Stimulated activated CD4-positive, alpha-beta T cell treated with anti-CD3 and anti-CD28 coated beads, Interleukin-2, amount 100 ng/mL, for 4 hours (primary cell): ENCODE measurements around the gene CFAP53.

ENCODE experiments used
- DNase-seq: peaks from one replicate; pipeline ENCODE4 v3.0.0-alpha.2; 2020; ENCODE audit warnings: low read depth

The CFAP53 gene

GRCh38 chr18:50287441-50288347 lies 21.4 kb upstream of the CFAP53 start, which contains the start of gene CXXC1:
CXXC1 (minus strand) TSS chr18:50287692; CDS start chr18:50287589, 103 bp downstream.
- DNase-seq: peak; percentile 95

GRCh38 chr18:50287028-50287440 lies 20.7 kb upstream of the CFAP53 start:
- no peak for DNase-seq

- DNase-seq: no peak
Measured at GRCh38 chr18:50286391-50287027, 20.2 kb upstream of the CFAP53 start.

GRCh38 chr18:50285631-50286321 lies 19.5 kb upstream of the CFAP53 start:
- no peak for DNase-seq

GRCh38 chr18:50285071-50285470 lies 18.8 kb upstream of the CFAP53 start:
- DNase-seq: no peak

DNA sequence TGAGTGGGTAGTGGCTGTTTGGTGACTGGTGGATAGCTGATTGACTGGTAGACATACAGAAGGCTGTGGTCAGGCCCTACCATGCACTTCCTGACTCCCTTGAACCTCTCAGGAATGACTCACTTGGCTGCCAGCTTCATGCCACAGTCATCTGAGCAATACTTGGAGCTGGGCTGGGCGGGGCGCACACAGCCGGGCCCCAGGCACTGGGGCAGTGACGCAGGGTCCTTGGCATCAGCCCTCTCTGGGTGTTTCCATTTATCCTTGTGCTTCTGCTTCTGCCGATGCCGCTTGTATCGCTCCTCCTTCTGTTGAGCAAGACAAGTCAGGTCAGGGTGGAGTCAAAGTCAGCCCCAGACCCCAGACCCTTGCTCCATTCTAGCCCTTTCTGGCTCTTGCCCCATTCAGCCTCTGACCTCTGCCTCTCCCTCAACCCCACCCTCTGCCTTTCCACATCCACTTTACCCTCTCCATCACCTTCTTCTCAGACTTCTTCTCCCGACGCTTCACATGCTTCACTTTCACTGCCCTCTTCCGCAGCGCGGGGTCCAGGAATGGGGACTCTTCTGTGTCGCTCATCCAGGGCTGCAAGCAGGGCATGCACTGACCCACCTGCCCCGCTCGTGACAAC lies 18.1 kb upstream of the CFAP53 start:
- no peak for DNase-seq

DNA sequence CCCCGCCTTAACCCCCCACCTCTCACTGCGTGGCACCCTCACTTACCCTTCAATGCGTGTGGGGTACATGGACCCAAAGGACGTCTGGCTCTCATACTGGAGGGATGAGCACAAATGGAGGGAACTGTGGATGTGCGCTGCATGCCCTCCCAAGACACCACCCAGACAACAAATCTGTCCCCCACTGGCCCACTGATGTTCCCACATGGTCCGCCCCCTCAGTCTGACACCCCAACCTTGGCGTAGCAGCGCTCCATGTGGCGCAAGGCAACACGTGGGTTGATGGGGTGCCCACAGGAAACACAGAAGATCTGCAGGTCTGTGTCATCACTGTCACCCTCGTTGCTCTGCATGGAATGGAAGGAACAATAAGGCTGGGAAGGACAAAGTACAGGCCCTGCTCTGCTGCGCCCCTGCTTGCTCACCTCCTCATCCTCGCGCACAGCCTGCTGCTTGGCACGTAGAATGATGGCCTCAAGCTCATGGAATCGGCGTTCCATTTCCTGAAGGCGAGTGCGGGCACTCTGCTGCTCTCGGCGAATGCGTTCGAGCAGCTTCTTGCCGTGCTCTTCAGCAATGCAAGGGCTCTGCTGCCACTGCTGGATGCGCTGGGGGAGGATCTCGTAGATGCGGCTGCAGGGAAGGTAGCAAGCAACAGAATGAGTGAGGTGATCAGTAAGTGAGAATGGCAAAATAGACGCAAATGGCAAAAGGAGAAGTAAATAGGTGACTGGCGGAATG lies 17.3 kb upstream of the CFAP53 start:
- no peak for DNase-seq

DNA sequence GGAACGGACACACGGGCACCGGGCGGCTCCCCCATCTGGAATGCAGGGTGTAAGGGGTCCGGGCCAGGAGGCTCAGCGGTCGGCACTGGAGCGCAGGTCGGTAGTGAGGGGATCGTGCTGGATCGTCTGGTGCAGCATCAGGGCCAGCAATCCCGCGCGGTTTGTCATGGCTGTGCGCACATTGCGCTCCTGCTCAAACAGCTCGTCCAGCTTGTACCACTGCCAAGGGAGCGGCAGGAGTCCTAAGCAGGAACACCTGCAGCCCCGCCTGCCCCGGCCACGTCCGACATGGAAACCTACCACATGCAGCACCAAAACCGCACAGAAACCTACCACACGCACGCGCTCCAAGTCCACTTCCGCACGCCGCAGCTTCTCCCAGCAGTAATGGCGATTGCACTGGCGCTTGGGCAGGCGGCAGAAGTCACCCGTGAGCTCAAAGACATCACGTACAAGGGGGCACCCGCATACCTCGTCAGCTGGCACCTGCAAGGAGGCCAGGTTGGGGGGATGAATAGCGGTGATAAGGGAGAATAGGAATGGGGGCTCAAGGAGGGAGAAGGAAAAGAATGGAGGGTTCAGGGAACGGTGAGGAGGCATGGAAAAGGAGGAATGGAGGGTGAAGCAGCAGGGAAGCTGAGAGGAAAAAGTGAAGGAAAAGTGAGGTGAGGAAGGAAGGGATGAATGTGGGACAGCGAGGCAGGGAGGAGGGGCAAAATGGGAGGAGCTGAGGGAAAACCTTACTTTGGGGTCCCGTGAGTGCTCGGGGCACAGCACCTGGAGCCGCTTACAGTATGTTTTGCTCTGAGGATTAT lies 16.4 kb upstream of the CFAP53 start:
- DNase-seq: no peak

- DNase-seq: no peak
Measured at GRCh38 chr18:50281972-50282520, 15.8 kb upstream of the CFAP53 start.

DNA sequence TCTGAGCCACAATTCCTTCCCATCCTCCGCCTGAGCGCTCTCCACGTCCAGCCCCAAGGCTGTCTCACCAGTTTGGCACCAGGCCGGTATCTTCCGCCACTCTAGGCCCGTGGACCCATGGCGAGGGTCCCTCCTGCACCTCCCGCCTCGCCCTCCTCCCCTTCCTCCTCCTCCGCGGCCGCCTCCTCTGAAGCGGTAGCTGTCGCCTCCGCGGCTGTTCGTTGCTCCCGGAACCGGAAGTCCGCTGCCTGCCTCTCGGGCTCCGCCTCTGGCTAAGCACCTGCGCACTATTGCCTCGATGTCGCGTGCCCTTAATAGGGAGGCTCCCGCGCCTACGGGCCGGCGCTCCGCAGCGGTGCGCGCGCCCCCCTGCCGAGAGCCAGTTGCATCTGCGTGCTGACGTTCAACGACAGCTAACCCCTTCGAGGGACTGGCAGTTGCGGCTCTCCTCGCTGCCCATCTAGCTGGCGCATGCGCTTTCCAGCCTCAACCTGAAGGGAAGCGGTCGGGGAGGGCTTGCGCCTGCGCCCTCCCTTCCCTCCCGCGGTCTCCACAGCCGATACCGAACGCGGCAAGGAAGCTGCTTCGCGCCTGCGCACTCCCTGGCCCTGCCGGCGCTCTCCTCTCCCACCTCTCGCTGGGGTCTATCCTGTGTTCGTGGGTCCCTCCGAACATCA lies 15.1 kb upstream of the CFAP53 start, which contains the start of gene MBD1:
Gene MBD1 (minus strand): TSS at position 229 of the 677 bp plus-strand sequence. CDS start 1,531 bp downstream, outside the sequence.
- DNase-seq: peak; percentile 95

DNA sequence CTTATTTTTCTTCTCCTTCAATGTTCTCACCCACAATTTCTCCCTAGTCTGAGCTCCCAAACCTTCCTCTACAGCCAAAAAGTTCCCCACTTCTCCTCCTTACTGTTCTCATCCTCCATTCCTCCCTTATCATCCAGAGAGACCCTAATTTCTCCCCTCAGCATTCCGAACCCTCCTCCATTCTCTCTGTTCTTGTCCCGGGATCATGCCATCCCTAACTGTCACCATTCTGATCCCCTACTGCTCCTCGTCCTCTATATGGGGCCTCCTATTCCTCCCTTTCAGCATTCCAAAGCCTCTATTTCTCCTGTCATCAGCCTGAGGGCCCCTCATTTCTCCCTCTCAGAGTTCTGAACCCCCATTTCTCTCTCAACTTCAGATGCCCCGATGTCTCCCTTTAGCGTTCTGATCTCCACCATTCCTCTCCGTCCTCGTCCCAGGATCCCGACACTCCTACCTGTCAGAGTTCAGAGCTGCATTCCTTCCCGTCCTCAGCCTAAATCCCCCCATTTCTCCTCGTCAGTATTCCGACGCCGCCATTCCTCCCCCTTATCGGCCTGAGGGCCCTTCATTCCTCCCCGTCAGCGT lies 14.5 kb upstream of the CFAP53 start:
- no peak for DNase-seq

- no peak for DNase-seq
Measured at GRCh38 chr18:50279752-50280151, 13.5 kb upstream of the CFAP53 start.

GRCh38 chr18:50277942-50278341 lies 11.6 kb upstream of the CFAP53 start:
- DNase-seq: no peak

GRCh38 chr18:50276452-50276851 lies 10.2 kb upstream of the CFAP53 start:
- DNase-seq: no peak

- no peak for DNase-seq
Measured at GRCh38 chr18:50275503-50276036, 9.3 kb upstream of the CFAP53 start.

DNA sequence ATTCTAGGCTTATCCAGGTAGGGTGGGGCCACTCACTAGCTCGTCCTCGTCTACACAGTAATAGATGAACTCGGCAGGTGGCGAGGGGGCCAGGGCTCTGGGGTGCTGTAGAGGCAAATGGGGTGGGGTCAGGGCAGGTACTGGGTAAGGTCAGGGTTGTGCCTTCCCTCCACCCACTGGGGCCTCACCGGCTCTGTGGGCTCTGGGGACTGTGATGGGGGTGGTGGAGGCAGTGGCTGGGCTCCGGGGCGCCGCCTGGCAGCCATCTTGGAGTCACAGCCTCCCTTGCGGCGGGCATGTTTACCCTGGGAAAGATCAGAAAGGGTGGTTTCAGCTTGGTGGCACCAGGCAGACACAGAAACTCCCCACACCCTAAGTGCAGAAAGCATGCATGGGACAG lies 8.6 kb upstream of the CFAP53 start:
- DNase-seq: no peak

GRCh38 chr18:50274044-50274442 lies 7.7 kb upstream of the CFAP53 start:
- no peak for DNase-seq

GRCh38 chr18:50273203-50274043 lies 7.1 kb upstream of the CFAP53 start:
- DNase-seq: no peak
